Sciatic nerve (tissue), 2 donors: ENCODE measurements around the gene MYO9B. TPM values are rescaled to one million over a fixed set of nuclear protein-coding genes. Genes with fewer than 3 reads are reported as not detected.

Experiments used
- ATAC-seq: fragments of 200-7000 bp; cut with Tn5 transposase; one replicate; pipeline ENCODE4 v1.9.1; 2020; ENCODE audit warnings: mild to moderate bottlenecking, moderate library complexity
- DNase-seq: peaks from one replicate; pipeline ENCODE4 v3.0.0-alpha.2; 2020; ENCODE audit warnings: low spot score
- intact Hi-C: fragments of 100-400 bp; cut with DNase I; formaldehyde crosslinking; loops from one replicate; pipeline ENCODE4 v1.14.2; 2022
- total RNA-seq: library from RNA; stranded (reverse); fragmentation: NEBNext Ultra II Directional; extraction: Animal tissue kit (Norgen Biotek cat#: 25700); gene quantifications from one replicate; pipeline ENCODE4 v1.2.1, GENCODE V29; 2021
- donor health status: DM: no; HTN: no; CAD: no.
- donor health status: DM: no; HTN: no; CAD: no.

Gene MYO9B
- total RNA-seq, 1 donor from 2014 or later = 90.7 TPM

GRCh38 chr19:17058236-17058635 is 17.3 kb upstream of the MYO9B start:
- intact Hi-C loops = no loop called here
- DNase-seq (no peak), ATAC-seq (no peak)

GRCh38 chr19:17060802-17061201 is 14.8 kb upstream of the MYO9B start:
- DNase-seq (no peak), ATAC-seq (no peak)
- intact Hi-C loops = no loop called here

GRCh38 chr19:17061205-17061604 is 14.4 kb upstream of the MYO9B start:
- no peak for DNase-seq
- intact Hi-C loops = no loop called here
- ATAC-seq = no peak

- intact Hi-C loops = no loop called here
- DNase-seq (no peak), ATAC-seq (no peak)
Observed at GRCh38 chr19:17061691-17062090, 13.9 kb upstream of the MYO9B start.

- ATAC-seq (no peak), DNase-seq (no peak)
- intact Hi-C loops = no loop called here
Observed at GRCh38 chr19:17063428-17063827, 12.1 kb upstream of the MYO9B start.

GRCh38 chr19:17069193-17069592 is 6.4 kb upstream of the MYO9B start:
- intact Hi-C loops = loop anchor here (5.0 kb wide), 1 partner anchor 213 kb away; the partner anchor contains the start of gene ANKLE1
- ATAC-seq (no peak), DNase-seq (no peak)

- no peak for DNase-seq
- intact Hi-C loops = loop anchor here (10.0 kb wide), 1 partner anchor 64 kb away; no protein-coding TSS in a partner anchor
- no peak for ATAC-seq
Observed at GRCh38 chr19:17070421-17070820, 5.2 kb upstream of the MYO9B start.

- intact Hi-C loops = loop anchor here (10.0 kb wide), 1 partner anchor 64 kb away; no protein-coding TSS in a partner anchor
- DNase-seq (no peak), ATAC-seq (no peak)
Observed at GRCh38 chr19:17070912-17071311, 4.7 kb upstream of the MYO9B start.

GRCh38 chr19:17073869-17074633 is 1.5 kb upstream of the MYO9B start:
- no peak for DNase-seq
- ATAC-seq = no peak
- intact Hi-C loops = loop anchor here (10.0 kb wide), 1 partner anchor 61 kb away; no protein-coding TSS in a partner anchor

GRCh38 chr19:17074634-17075034 is 943 bp upstream of the MYO9B start:
- ATAC-seq (no peak), DNase-seq (no peak)
- intact Hi-C loops = loop anchor here (10.0 kb wide), 1 partner anchor 60 kb away; no protein-coding TSS in a partner anchor

GRCh38 chr19:17075864-17076542 is 426 bp downstream of the MYO9B start:
- intact Hi-C loops = loop anchor here (10.0 kb wide), 1 partner anchor 59 kb away; no protein-coding TSS in a partner anchor
- ATAC-seq = no peak
- DNase-seq = peak; percentile 75

GRCh38 chr19:17076543-17076991 is 990 bp downstream of the MYO9B start:
- DNase-seq = no peak
- ATAC-seq = no peak
- intact Hi-C loops = loop anchor here (10.0 kb wide), 1 partner anchor 58 kb away; no protein-coding TSS in a partner anchor

- intact Hi-C loops = loop anchor here (10.0 kb wide), 1 partner anchor 57 kb away; no protein-coding TSS in a partner anchor
- no peak for DNase-seq
Observed at GRCh38 chr19:17077447-17078028, 2.0 kb downstream of the MYO9B start.

GRCh38 chr19:17078036-17078919 is 2.7 kb downstream of the MYO9B start:
- ATAC-seq (no peak), DNase-seq (no peak)
- intact Hi-C loops = loop anchor here (10.0 kb wide), 1 partner anchor 57 kb away; no protein-coding TSS in a partner anchor

More at GRCh38 chr19:17077447-17078028, 2.0 kb downstream of the MYO9B start:
- no peak for ATAC-seq

GRCh38 chr19:17078920-17079709 is 3.5 kb downstream of the MYO9B start:
- intact Hi-C loops = loop anchor here (10.0 kb wide), 1 partner anchor 56 kb away; no protein-coding TSS in a partner anchor
- DNase-seq (no peak), ATAC-seq (no peak)

- ATAC-seq (peak; percentile 49), DNase-seq (no peak)
- intact Hi-C loops = loop anchor here (10.0 kb wide), 1 partner anchor 55 kb away; no protein-coding TSS in a partner anchor
Observed at GRCh38 chr19:17079710-17080439, 4.3 kb downstream of the MYO9B start.

- ATAC-seq = no peak
- no peak for DNase-seq
- intact Hi-C loops = no loop called here
Observed at GRCh38 chr19:17080440-17080801, 4.8 kb downstream of the MYO9B start.
